ENCODE measurements around the gene MYLK. TPM values are rescaled to one million over a fixed set of nuclear protein-coding genes. Genes with fewer than 3 reads are reported as not detected.
A peak's percentile ranks its signal among the peaks of the same experiment; 100 is the strongest.

The MYLK gene
- total and polyA plus RNA-seq, 3 experiments from 2014 or later = 0.09 to 0.10 TPM; not detected in 1

- Mint-ChIP-seq H3K27me3 (peaks cover 34 to 66% of the 10 kb centered on the region in 2 donors), H3K4me3 (peak overlapping the region in 5 of 7 donors; percentile 3 to 71 (median 9)), H3K4me1 (peaks cover 8 to 21% (median 12%) of the 10 kb centered on the region in 3 donors), H3K36me3 (no peaks in the 10 kb centered on the region), H3K9me3 (peaks cover 0 to 3% (median 2%) of the 10 kb centered on the region in 5 donors), H3K27ac (no peak overlapping the region)
- POLR2A ChIA-PET = no interaction called here
- Histone ChIP-seq H3K27ac (ENCODE audit: low read depth, low read length) (no peak overlapping the region), H3K4me3 (ENCODE audit: low read length) (no peak overlapping the region), H3K9me3 (ENCODE audit: low read length) (no peaks in the 10 kb centered on the region), H3K4me1 (ENCODE audit: insufficient read depth, low read length) (no peaks in the 10 kb centered on the region), H3K27me3 (ENCODE audit: insufficient read depth, low read length, poor library complexity, severe bottlenecking) (peaks cover 4% of the 10 kb centered on the region), H3K36me3 (ENCODE audit: insufficient read depth, low read length) (no peaks in the 10 kb centered on the region)
- no peak for DNase-seq
- CTCF ChIA-PET = no interaction called here
These were observed 380 bp downstream of the MYLK start for GRCh38 chr3:123883701-123884202.

GRCh38 chr3:123883111-123883510 is 1.0 kb downstream of the MYLK start:
- Histone ChIP-seq H3K36me3 (ENCODE audit: insufficient read depth, low read length) (no peaks in the 10 kb centered on the region), H3K27me3 (ENCODE audit: insufficient read depth, low read length, poor library complexity, severe bottlenecking) (peaks cover 4% of the 10 kb centered on the region), H3K4me3 (ENCODE audit: low read length) (no peak overlapping the region), H3K9me3 (ENCODE audit: low read length) (no peaks in the 10 kb centered on the region), H3K4me1 (ENCODE audit: insufficient read depth, low read length) (no peaks in the 10 kb centered on the region), H3K27ac (ENCODE audit: low read depth, low read length) (no peak overlapping the region)
- Mint-ChIP-seq H3K9me3 (peaks cover 0 to 3% (median 2%) of the 10 kb centered on the region in 5 donors), H3K36me3 (no peaks in the 10 kb centered on the region), H3K27me3 (peaks cover 34 to 59% of the 10 kb centered on the region in 2 donors), H3K4me1 (peaks cover 8 to 21% (median 12%) of the 10 kb centered on the region in 3 donors), H3K4me3 (peak overlapping the region in 6 of 7 donors; percentile 3 to 71 (median 22)), H3K27ac (no peak overlapping the region)
- ChIA-PET CTCF (no interaction called here), POLR2A (no interaction called here)
- DNase-seq = no peak

- peaks cover 34 to 50% of the 10 kb centered on the region in 2 donors for H3K27me3 Mint-ChIP-seq
- H3K4me3 ChIP-seq (ENCODE audit: low read length) = no peak overlapping the region
- DNase-seq = no peak
- H3K27ac ChIP-seq (ENCODE audit: low read depth, low read length) = no peak overlapping the region
- no peak overlapping the region for H3K27ac Mint-ChIP-seq
- H3K4me1 ChIP-seq (ENCODE audit: insufficient read depth, low read length) = no peaks in the 10 kb centered on the region
- no peaks in the 10 kb centered on the region for H3K9me3 ChIP-seq (ENCODE audit: low read length)
- CTCF ChIA-PET = no interaction called here
- peaks cover 4% of the 10 kb centered on the region for H3K27me3 ChIP-seq (ENCODE audit: insufficient read depth, low read length, poor library complexity, severe bottlenecking)
- H3K36me3 Mint-ChIP-seq = no peaks in the 10 kb centered on the region
- peaks cover 0 to 3% (median 0%) of the 10 kb centered on the region in 5 donors for H3K9me3 Mint-ChIP-seq
- H3K4me1 Mint-ChIP-seq = peaks cover 8 to 21% (median 12%) of the 10 kb centered on the region in 3 donors
- POLR2A ChIA-PET = no interaction called here
- no peak overlapping the region for H3K4me3 Mint-ChIP-seq
- no peaks in the 10 kb centered on the region for H3K36me3 ChIP-seq (ENCODE audit: insufficient read depth, low read length)
These were observed 2.4 kb downstream of the MYLK start for GRCh38 chr3:123881771-123882170.

- Histone ChIP-seq H3K27ac (ENCODE audit: low read depth, low read length) (no peak overlapping the region), H3K4me1 (ENCODE audit: insufficient read depth, low read length) (no peaks in the 10 kb centered on the region), H3K9me3 (ENCODE audit: low read length) (no peaks in the 10 kb centered on the region), H3K27me3 (ENCODE audit: insufficient read depth, low read length, poor library complexity, severe bottlenecking) (peaks cover 4% of the 10 kb centered on the region), H3K36me3 (ENCODE audit: insufficient read depth, low read length) (no peaks in the 10 kb centered on the region), H3K4me3 (ENCODE audit: low read length) (no peak overlapping the region)
- no peaks in the 10 kb centered on the region for H3K36me3 Mint-ChIP-seq
- peaks cover 8 to 21% (median 12%) of the 10 kb centered on the region in 3 donors for H3K4me1 Mint-ChIP-seq
- H3K9me3 Mint-ChIP-seq = peaks cover 0 to 3% (median 0%) of the 10 kb centered on the region in 5 donors
- ChIA-PET CTCF (no interaction called here), POLR2A (no interaction called here)
- H3K27me3 Mint-ChIP-seq = peaks cover 29 to 46% of the 10 kb centered on the region in 2 donors
- DNase-seq = no peak
- H3K4me3 Mint-ChIP-seq = no peak overlapping the region
- H3K27ac Mint-ChIP-seq = no peak overlapping the region
These were observed 3.1 kb downstream of the MYLK start for GRCh38 chr3:123880998-123881561.

GRCh38 chr3:123878807-123879206 is 5.3 kb downstream of the MYLK start:
- no peak overlapping the region for H3K27ac ChIP-seq (ENCODE audit: low read depth, low read length)

GRCh38 chr3:123877965-123878364 is 6.2 kb downstream of the MYLK start:
- DNase-seq = no peak
- H3K9me3 ChIP-seq (ENCODE audit: low read length) = no peaks in the 10 kb centered on the region
- CTCF ChIA-PET = no interaction called here
- no peak overlapping the region for H3K27ac Mint-ChIP-seq
- H3K27ac ChIP-seq (ENCODE audit: low read depth, low read length) = no peak overlapping the region
- peaks cover 0 to 2% (median 0%) of the 10 kb centered on the region in 5 donors for H3K9me3 Mint-ChIP-seq
- no peak overlapping the region for H3K4me3 ChIP-seq (ENCODE audit: low read length)
- H3K4me3 Mint-ChIP-seq = no peak overlapping the region
- H3K27me3 Mint-ChIP-seq = peaks cover 17 to 27% of the 10 kb centered on the region in 2 donors
- H3K27me3 ChIP-seq (ENCODE audit: insufficient read depth, low read length, poor library complexity, severe bottlenecking) = no peaks in the 10 kb centered on the region
- no peaks in the 10 kb centered on the region for H3K4me1 ChIP-seq (ENCODE audit: insufficient read depth, low read length)
- POLR2A ChIA-PET = no interaction called here
- H3K4me1 Mint-ChIP-seq = peaks cover 0 to 5% (median 2%) of the 10 kb centered on the region in 3 donors
- H3K36me3 Mint-ChIP-seq = no peaks in the 10 kb centered on the region
- no peaks in the 10 kb centered on the region for H3K36me3 ChIP-seq (ENCODE audit: insufficient read depth, low read length)

More at GRCh38 chr3:123878807-123879206, 5.3 kb downstream of the MYLK start:
- Histone ChIP-seq H3K9me3 (ENCODE audit: low read length) (no peaks in the 10 kb centered on the region), H3K4me3 (ENCODE audit: low read length) (no peak overlapping the region), H3K36me3 (ENCODE audit: insufficient read depth, low read length) (no peaks in the 10 kb centered on the region), H3K4me1 (ENCODE audit: insufficient read depth, low read length) (no peaks in the 10 kb centered on the region), H3K27me3 (ENCODE audit: insufficient read depth, low read length, poor library complexity, severe bottlenecking) (no peaks in the 10 kb centered on the region)
- Mint-ChIP-seq H3K9me3 (peaks cover 0 to 2% (median 0%) of the 10 kb centered on the region in 5 donors), H3K36me3 (no peaks in the 10 kb centered on the region), H3K4me1 (peaks cover 6 to 14% (median 8%) of the 10 kb centered on the region in 3 donors), H3K27me3 (peaks cover 21 to 33% of the 10 kb centered on the region in 2 donors), H3K4me3 (no peak overlapping the region), H3K27ac (no peak overlapping the region)
- DNase-seq = no peak
- ChIA-PET POLR2A (no interaction called here), CTCF (no interaction called here)

GRCh38 chr3:123877466-123877865 is 6.7 kb downstream of the MYLK start:
- ChIA-PET CTCF (no interaction called here), POLR2A (no interaction called here)
- no peaks in the 10 kb centered on the region for H3K36me3 ChIP-seq (ENCODE audit: insufficient read depth, low read length)
- Mint-ChIP-seq H3K4me3 (no peak overlapping the region), H3K4me1 (peaks cover 0 to under 1% (median 0%) of the 10 kb centered on the region in 3 donors), H3K27ac (no peak overlapping the region), H3K36me3 (no peaks in the 10 kb centered on the region), H3K9me3 (peaks cover 0 to 2% (median 0%) of the 10 kb centered on the region in 5 donors), H3K27me3 (peaks cover 14 to 23% of the 10 kb centered on the region in 2 donors)
- no peaks in the 10 kb centered on the region for H3K27me3 ChIP-seq (ENCODE audit: insufficient read depth, low read length, poor library complexity, severe bottlenecking)
- no peak overlapping the region for H3K4me3 ChIP-seq (ENCODE audit: low read length)
- no peak overlapping the region for H3K27ac ChIP-seq (ENCODE audit: low read depth, low read length)
- H3K4me1 ChIP-seq (ENCODE audit: insufficient read depth, low read length) = no peaks in the 10 kb centered on the region
- H3K9me3 ChIP-seq (ENCODE audit: low read length) = no peaks in the 10 kb centered on the region
- DNase-seq = no peak

- Mint-ChIP-seq H3K27ac (no peak overlapping the region), H3K4me1 (no peaks in the 10 kb centered on the region), H3K4me3 (no peak overlapping the region), H3K36me3 (no peaks in the 10 kb centered on the region), H3K9me3 (peaks cover 0 to 2% (median 0%) of the 10 kb centered on the region in 5 donors), H3K27me3 (peaks cover 13 to 18% of the 10 kb centered on the region in 2 donors)
- Histone ChIP-seq H3K36me3 (ENCODE audit: insufficient read depth, low read length) (no peaks in the 10 kb centered on the region), H3K27ac (ENCODE audit: low read depth, low read length) (no peak overlapping the region), H3K4me1 (ENCODE audit: insufficient read depth, low read length) (no peaks in the 10 kb centered on the region), H3K27me3 (ENCODE audit: insufficient read depth, low read length, poor library complexity, severe bottlenecking) (no peaks in the 10 kb centered on the region), H3K4me3 (ENCODE audit: low read length) (no peak overlapping the region), H3K9me3 (ENCODE audit: low read length) (no peaks in the 10 kb centered on the region)
- CTCF ChIA-PET = no interaction called here
- no peak for DNase-seq
- POLR2A ChIA-PET = no interaction called here
These were observed 7.3 kb downstream of the MYLK start for GRCh38 chr3:123876858-123877257.
